Measurements from ENCODE around the gene RHOF. TPM values are rescaled to one million over a fixed set of nuclear protein-coding genes. Genes with fewer than 3 reads are reported as not detected.

RHOF gene
- total and polyA plus RNA-seq, 2 of the 13 experiments (the other 11 are each of a cell fraction or from before 2014, with no cell fraction given), result 14.6 to 32.2 TPM

- TF ChIP-seq ATF4 (CRISPR knock-in tag; IDR thresholded peaks at IDR 0.05), result peak in 1 of 2 experiments; percentile 78; a peak in 2 of 4 replicates
- 0 out of 2 replicates have a peak, but pooled peaks have one; percentile 44 for TF ChIP-seq BRF2 (CRISPR knock-in tag; IDR thresholded peaks at IDR 0.05)
- TF ChIP-seq KIAA2018 (CRISPR knock-in tag; IDR thresholded peaks at IDR 0.05; ENCODE audit: borderline replicate concordance), result peak; percentile 49; the same call in 1 of the 2 replicates
- peak; percentile 78 for TF ChIP-seq ZNF777 (CRISPR knock-in tag; IDR thresholded peaks at IDR 0.05)
- TF ChIP-seq SP4 (CRISPR knock-in tag; IDR thresholded peaks at IDR 0.05), result peak; percentile 81; the same call in 1 of the 2 replicates
- TF ChIP-seq EED (CRISPR knock-in tag; IDR thresholded peaks at IDR 0.05), result peak; percentile 38; the same call in 1 of the 2 replicates
- TF ChIP-seq BORCS8-MEF2B (CRISPR knock-in tag; IDR thresholded peaks at IDR 0.05), result 0 out of 2 replicates have a peak, but pooled peaks have one; percentile 34
- no peak for TF ChIP-seq NFIB (CRISPR knock-in tag; IDR thresholded peaks at IDR 0.05; ENCODE audit: borderline replicate concordance)
- TF ChIP-seq E2F1 (CRISPR knock-in tag; IDR thresholded peaks at IDR 0.05), result no peak
- TF ChIP-seq HDAC2 (CRISPR knock-in tag; IDR thresholded peaks at IDR 0.05), result peak; percentile 67
- no peak for TF ChIP-seq STAT5B (CRISPR knock-in tag; IDR thresholded peaks at IDR 0.05)
- TF ChIP-seq TARDBP (CRISPR knock-in tag; IDR thresholded peaks at IDR 0.05), result no peak
- TF ChIP-seq TRIM22 (IDR thresholded peaks at IDR 0.05), result no peak
- TF ChIP-seq HMG20A (CRISPR knock-in tag; IDR thresholded peaks at IDR 0.05; ENCODE audit: borderline replicate concordance), result no peak; the same call in 1 of the 2 replicates
Observed at GRCh38 chr12:121793838-121794533, 498 bp upstream of the RHOF start (continued).

All from HepG2 (cell line).